Colon (tissue), 2 donors: ENCODE data around the gene NME8.

Experiments
- FAIRE-seq: peaks from 2 replicates; lab custom pipeline; 2012; peaks lifted over from hg19 to GRCh38; lab: Jason Lieb, UNC
- donor health status: control.
- donor health status: control.

Gene NME8

GRCh38 chr7:37942934-37943610 is 94.7 kb downstream of the NME8 start:
- no peak for FAIRE-seq

GRCh38 chr7:37943905-37944736 is 95.7 kb downstream of the NME8 start:
- FAIRE-seq = no peak

- FAIRE-seq = no peak
Measured at GRCh38 chr7:37944737-37945054, 96.3 kb downstream of the NME8 start.

- FAIRE-seq = no peak
Measured at GRCh38 chr7:37945336-37945735, 96.9 kb downstream of the NME8 start.

- no peak for FAIRE-seq
Measured at GRCh38 chr7:37947138-37947940, 98.9 kb downstream of the NME8 start.

- FAIRE-seq = no peak
Measured at GRCh38 chr7:37947941-37948210, 99.5 kb downstream of the NME8 start.
